Brain microvascular endothelial cell (primary cell): Measurements from ENCODE around the gene FHL2.

Experiments used
- DNase-seq: peaks from one replicate; pipeline ENCODE4 v3.0.0-alpha.2; 2020
- H3K27ac ChIP-seq: fragments of 250-450 bp; sonication (Bioruptor Pico); 2 replicates; pipeline ENCODE4 v1.5.1; 2020; ENCODE audit warnings: mild to moderate bottlenecking, moderate library complexity
- H3K27me3 ChIP-seq: fragments of 250-450 bp; sonication (Bioruptor Pico); replicated peaks from 2 replicates; pipeline ENCODE4 v1.5.1; 2020; ENCODE audit warnings: mild to moderate bottlenecking
- H3K36me3 ChIP-seq: fragments of 250-450 bp; sonication (Bioruptor Pico); replicated peaks from 2 replicates; pipeline ENCODE4 v1.5.1; 2020; ENCODE audit warnings: mild to moderate bottlenecking
- H3K4me3 ChIP-seq: 2 replicates; pipeline ENCODE4 v1.5.1; 2011; ENCODE audit warnings: low read depth, mild to moderate bottlenecking, control low read depth, low read length, moderate library complexity
- CTCF ChIP-seq: IDR thresholded peaks from 2 replicates; pipeline ENCODE4 v1.5.1; 2011; ENCODE audit warnings: low read depth, mild to moderate bottlenecking, moderate library complexity, low read length, control low read depth, inconsistent platforms; ENCODE audit errors: missing control alignments
- in situ Hi-C: cut with HindIII; loops from 2 replicates; pipeline ENCODE4 v1.10.0; 2017; ENCODE audit warnings: low sequenced_read_pairs, low pct_ligation_motif_present

Gene FHL2

GRCh38 chr2:105320651-105321215 lies 78.1 kb downstream of the FHL2 start:
- Histone ChIP-seq H3K36me3 (no peaks in the 10 kb centered on the region), H3K27me3 (no peaks in the 10 kb centered on the region), H3K4me3 (no peak overlapping the region), H3K27ac (no peak overlapping the region)
- no peak for TF ChIP-seq CTCF
- in situ Hi-C loops, result no loop called here
- no peak for DNase-seq

- H3K27ac ChIP-seq, result no peak overlapping the region
- H3K27me3 ChIP-seq, result no peaks in the 10 kb centered on the region
- TF ChIP-seq CTCF, result no peak
- no peak overlapping the region for H3K4me3 ChIP-seq
- DNase-seq, result no peak
- no peaks in the 10 kb centered on the region for H3K36me3 ChIP-seq
- in situ Hi-C loops, result no loop called here
Measured at GRCh38 chr2:105317937-105318336, 80.9 kb downstream of the FHL2 start.

- no peak overlapping the region for H3K4me3 ChIP-seq
- no peaks in the 10 kb centered on the region for H3K36me3 ChIP-seq
- H3K27me3 ChIP-seq, result no peaks in the 10 kb centered on the region
- H3K27ac ChIP-seq, result no peak overlapping the region
- no peak for TF ChIP-seq CTCF
- DNase-seq, result no peak
- in situ Hi-C loops, result no loop called here
Measured at GRCh38 chr2:105315314-105315713, 83.5 kb downstream of the FHL2 start.

- H3K27me3 ChIP-seq, result no peaks in the 10 kb centered on the region
- no peaks in the 10 kb centered on the region for H3K36me3 ChIP-seq
- TF ChIP-seq CTCF, result no peak
- H3K4me3 ChIP-seq, result no peak overlapping the region
- in situ Hi-C loops, result no loop called here
- DNase-seq, result no peak
- no peak overlapping the region for H3K27ac ChIP-seq
Measured at GRCh38 chr2:105313877-105314276, 85.0 kb downstream of the FHL2 start.
